ENCODE results near the gene PCED1B.
A peak's percentile ranks its signal among the peaks of the same experiment; 100 is the strongest.
"Not testable (repeated sequence)": the region's sequence is repeated elsewhere in the genome, so short reads cannot be mapped to it uniquely, and the experiment has no call there.

The PCED1B gene

DNA sequence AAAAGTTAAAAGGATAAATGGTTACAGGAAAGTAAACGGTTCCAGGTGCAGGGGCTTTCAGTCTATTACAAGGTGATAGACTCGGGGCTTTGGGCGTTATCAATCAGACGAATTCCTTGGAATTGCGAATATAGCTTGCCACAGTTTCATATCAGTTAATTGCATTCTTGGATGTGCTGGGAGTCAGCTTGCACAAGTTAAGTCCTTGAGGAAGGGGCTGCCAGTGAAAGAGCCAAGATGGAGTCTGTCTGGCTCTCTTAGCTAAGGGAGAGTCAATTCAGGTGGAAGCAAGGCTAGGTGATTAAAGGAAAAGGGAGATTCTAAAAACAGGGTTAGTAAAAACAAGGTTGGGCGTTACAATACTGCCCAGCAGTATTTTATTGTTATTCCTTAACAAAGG, 121.8 kb downstream of the PCED1B start:
- DNase-seq (ENCODE audit: extremely low spot score, insufficient read length, low read depth); FAIRE-seq: not testable (repeated sequence)

DNA sequence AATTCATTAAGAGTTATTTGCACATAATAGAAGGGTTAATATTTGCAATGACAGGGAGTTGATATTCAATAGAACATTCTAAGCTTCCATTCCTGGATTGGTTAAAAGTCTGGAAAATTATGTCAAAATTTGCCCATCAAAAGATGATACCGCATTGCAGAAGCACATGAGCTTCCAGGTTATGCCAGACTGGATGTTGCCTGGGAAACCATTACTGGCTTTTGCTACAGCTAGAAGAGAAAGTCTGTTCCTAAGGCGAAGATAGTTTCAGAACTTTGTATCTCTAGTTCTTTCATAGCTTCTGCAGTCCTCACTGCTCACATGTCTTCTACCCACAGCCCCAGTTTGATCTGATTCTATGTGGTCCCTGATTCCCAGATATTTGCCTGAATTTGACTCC, 122.8 kb downstream of the PCED1B start:
- FAIRE-seq, result no peak
- no peak for DNase-seq (ENCODE audit: extremely low spot score, insufficient read length, low read depth)

DNA sequence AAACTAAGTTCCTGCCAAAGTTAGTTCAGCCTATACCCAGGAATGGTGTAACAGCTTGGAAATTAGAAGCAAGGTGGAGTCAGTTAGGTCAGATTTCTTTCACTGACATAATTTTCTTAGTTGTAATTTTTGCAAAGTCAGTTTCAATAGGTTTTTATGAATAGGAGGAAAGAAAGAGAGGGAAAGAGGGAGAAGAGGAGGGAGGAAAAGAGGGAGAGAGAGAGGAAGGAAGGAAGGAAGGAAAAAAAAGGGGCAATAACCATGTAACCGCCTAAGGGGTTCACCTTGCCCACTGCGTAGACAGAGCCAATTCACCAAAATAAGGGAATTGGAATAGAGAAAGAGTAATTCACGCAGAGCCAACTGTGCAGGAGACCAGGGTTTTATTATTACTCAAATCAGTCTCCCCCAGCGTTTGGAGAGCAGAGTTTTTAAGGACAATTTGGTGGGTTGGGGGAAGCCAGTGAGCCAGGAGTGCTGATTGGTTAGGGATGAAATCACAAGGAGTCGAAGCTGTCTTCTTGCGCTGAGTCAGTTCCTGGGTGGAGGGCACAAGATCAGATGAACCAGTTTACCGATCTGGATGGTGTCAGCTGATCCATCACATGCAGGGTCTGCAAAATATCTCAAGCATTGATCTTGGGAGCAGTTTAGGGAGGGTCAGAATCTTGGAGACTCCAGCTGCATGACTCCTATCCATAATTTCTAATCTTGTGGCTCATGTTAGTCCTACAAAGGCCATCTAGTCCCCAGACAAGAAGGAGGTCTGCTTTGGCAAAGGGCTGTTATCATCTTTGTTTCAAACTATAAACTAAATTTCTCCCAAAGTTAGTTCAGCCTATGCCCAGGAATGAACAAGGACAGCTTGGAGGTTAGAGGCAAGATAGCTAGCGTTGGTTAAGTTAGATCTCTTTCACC, 126.4 kb downstream of the PCED1B start:
- no peak for DNase-seq (ENCODE audit: extremely low spot score, insufficient read length, low read depth)
- no peak for FAIRE-seq

DNA sequence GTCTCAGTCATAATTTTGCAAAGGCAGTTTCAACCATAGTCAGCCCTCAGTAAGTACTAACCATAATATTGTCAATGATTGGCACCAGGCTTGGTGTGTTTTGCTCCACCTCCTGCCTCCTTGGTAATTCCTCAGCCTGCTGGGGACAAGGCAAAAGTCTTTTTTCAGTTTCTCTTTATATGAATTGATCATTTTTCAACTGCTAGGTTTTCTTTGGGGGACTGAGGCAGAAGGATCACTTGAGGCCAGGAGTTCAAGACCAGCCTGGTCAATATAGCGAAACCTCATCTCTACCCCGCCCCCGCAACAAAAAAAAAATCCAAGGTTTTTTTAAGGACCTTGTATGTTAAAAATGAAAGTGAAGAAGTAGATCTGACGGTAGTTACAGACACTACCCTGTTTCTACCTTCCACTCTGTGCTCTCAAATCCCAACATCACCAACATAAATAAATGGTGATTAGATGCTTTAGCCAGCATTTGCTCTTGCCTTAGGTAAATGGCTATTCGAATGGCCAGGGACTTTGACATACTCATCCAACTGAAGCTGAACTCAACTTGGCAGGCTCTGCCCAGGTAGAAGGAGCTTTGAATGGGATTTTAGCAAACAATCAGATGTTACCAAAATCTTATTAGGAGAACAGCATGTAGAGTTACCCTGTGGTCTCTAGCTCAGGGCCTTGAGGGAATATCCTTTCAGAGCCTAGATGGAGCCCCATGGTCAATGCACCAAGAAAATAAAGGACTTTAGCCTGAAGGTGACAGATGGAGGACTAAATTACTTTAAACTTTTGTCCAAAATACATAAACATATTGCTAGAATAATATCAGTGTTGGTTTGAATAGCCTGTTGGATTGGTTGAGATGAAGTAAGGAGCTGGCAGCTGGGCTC, 127.3 kb downstream of the PCED1B start:
- FAIRE-seq, result peak; percentile 24
- no peak for DNase-seq (ENCODE audit: extremely low spot score, insufficient read length, low read depth)

DNA sequence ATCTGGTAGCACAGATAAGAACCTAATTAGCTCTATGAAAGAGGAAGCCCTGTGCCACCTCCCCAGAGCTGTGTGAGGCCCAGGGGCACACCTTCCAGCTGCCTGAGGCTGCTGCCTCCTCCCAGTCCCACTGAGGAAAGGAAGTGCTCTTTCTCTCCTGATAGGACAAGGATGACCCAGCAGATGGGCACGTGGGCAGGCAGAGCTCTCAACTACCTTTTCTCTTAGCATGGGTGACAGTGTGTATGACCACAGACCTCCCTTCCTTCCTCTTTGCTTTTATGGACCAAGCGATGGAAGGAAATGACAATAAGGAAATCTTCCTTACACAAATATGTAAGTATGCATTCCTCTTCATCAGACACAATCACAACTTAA, 127.9 kb downstream of the PCED1B start:
- FAIRE-seq, result peak; percentile 81

DNA sequence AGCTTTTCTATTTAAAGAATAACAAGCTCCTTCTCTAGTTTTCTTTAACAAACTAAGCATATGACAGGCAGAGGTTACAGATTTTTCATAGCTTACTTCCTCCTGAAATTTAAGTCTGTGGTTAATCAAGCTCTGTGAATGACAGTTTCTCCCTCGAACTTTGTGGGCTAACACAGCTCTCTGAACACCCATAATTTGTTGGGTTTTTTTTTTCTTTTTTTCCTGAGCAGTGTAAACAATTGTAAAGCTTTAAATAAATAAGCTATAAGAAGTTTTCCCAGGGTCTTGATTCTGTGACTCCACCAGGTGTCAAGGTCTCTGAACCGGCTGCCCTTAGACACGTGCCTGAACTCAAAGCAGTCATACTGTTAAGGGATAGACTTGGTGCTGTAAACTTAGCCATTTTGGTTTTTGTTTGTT, 128.4 kb downstream of the PCED1B start:
- DNase-seq (ENCODE audit: extremely low spot score, insufficient read length, low read depth) (no peak), FAIRE-seq (no peak)

More for the DNA sequence above, 127.9 kb downstream of the PCED1B start:
- no peak for DNase-seq (ENCODE audit: extremely low spot score, insufficient read length, low read depth)

DNA sequence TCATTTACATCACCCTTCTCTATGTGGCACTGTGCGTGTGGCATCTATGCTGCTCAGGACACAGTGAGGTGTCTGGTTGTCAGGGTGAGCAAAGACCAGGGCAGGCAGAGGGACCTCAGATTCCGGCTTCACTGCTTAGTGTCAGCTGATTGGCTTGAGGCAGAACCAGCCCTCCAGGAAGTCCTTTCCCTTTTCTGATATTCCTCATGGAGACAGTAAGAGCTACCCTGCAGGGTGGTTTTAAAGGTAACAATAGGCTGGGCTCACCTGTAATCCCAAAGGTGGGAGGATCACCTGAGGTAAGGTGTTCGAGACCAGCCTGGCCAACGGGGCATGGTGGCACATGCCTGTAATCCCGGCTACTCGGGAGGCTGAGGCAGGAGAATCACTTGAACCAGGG, 129.6 kb downstream of the PCED1B start:
- DNase-seq (ENCODE audit: extremely low spot score, insufficient read length, low read depth), result no peak

DNA sequence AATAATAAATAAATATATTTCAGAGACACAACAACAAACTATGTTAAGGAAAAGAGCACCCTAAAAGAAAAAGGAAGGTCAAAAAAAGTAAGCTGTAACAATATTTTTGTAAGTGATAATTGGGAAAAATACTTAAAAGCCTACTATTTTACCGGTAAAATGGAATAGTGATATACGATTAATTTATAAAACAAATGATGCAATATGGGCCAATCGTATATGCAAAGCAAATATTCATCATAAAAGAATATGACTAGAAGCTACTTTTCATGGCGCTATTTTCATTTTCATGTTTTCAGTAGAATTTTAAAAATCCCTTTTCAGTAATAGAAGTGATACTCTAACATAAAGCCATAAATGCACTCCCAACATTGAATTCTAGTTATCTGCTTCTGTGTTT, 131.4 kb downstream of the PCED1B start:
- FAIRE-seq (no peak), DNase-seq (ENCODE audit: extremely low spot score, insufficient read length, low read depth) (no peak)

More for the DNA sequence above, 129.6 kb downstream of the PCED1B start:
- no peak for FAIRE-seq

DNA sequence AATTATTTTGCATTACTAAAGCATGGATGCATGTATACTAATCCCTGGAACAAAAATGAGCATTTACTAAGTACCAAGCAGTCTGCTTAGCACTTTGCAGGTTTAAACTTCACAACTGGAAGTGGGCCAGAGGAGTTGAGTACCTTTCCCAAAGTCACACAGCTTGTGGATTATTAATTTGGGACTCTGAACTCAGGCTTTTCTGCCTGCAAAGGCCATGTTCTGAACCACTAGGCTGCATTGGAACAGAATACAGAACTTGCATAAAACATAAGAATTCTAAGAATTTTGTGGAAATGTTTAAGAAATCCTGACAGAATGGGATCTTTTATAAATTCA, 133.2 kb downstream of the PCED1B start:
- DNase-seq (ENCODE audit: extremely low spot score, insufficient read length, low read depth) (no peak), FAIRE-seq (no peak)

DNA sequence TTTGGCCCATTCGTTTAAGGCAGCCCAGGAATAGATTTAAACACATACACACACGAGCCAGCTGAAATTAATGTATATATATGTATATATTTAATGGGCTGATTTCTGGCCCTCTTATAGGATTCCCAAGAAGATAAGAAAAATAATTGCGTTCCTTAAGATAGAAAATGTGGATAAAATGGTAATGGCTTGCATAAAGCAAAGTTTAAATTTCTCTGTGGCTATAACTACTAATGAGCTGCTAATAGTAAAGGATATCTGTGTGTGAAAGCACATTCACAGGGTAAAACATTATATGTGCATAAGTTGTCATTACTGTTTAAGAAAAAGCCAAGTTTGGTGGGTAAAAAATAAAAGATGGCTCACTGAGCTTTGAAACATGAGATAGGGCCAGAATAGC, 134.0 kb downstream of the PCED1B start:
- FAIRE-seq (no peak), DNase-seq (ENCODE audit: extremely low spot score, insufficient read length, low read depth) (no peak)

DNA sequence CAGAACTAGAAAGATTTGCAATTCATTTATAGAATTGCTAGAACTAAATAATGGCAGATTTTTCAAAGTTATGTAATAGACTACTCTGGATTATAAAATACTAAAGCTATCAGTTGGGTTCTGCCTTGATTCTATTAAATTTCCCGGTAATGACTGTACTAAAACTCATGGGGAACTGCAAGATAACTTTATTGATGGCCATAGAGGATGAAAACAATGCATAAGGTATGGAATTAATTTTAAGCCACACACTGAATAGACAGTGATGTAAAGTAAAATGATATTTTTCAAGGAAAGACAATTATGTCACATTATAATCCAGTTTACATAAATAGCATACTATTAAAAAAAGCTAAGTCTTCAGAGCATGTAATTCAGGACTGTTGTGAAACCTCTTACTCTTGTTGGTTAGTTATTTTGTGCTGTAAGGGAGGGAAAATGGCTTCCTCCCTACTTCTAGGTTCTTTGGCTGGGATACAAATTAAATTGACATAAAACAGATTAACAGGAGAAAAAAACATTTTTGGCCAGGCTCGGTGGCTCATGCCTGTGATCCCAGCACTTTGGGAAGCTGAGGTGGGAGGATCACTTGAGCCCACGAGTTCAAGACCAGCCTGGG, 134.7 kb downstream of the PCED1B start:
- no peak for FAIRE-seq
- no peak for DNase-seq (ENCODE audit: extremely low spot score, insufficient read length, low read depth)

DNA sequence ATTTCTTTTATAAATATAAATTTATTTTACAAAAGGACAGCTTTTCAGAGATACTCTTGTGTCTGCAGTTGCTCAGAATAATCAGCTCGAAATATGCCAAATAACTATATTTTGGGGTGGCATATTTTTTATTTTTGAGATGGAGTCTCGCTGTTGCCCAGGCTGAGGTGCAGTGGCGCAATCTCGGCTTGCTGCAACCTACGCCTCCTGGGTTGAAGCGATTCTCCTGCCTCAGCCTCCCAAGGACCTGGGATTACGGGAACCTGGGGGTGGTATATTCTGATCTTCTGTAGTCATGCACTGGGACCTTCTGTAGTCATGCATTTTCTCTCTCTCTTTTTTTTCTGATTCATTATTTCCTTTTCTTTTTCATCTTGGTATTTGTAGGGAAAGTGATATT, 135.3 kb downstream of the PCED1B start:
- DNase-seq (ENCODE audit: extremely low spot score, insufficient read length, low read depth) (no peak), FAIRE-seq (no peak)

DNA sequence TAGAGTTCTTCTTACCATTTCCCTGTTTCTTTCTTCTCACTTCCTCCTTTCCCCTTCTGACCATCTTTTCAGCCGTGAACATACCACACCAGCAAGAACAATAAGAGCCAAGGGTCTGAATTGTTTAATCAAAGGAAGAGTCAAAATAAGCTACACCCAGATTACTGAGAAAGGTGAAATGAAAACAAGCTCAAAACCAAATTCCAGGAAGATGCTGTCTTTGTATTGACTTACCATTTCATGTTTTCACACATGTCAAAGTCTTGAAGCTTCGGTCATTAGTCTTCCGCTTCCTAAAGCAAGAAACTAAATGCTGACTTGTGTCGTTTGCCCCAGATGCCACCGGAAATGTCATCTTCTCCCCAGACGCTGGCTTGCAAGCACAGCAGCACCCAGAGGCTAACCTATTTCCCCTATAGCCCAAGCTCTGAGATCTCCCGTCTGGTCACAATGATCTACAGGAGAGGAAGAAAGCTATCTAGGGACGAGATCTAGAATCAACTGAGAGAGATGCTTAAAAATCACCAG, 136.8 kb downstream of the PCED1B start:
- peak; percentile 42 for DNase-seq (ENCODE audit: extremely low spot score, insufficient read length, low read depth)
- peak; percentile 92 for FAIRE-seq

DNA sequence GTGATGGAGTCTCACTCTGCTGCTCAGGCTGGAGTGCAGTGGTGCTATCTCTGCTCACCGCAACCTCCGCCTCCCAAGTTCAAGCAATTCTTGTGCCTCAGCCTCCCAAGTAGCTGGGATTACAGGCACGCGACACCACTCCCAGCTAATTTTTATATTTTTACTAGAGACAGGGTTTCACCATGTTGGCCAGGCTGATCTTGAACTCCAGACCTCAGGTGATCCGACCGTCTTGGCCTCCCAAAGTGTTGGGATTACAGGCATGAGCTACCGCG, 138.1 kb downstream of the PCED1B start:
- DNase-seq (ENCODE audit: extremely low spot score, insufficient read length, low read depth), result not testable (repeated sequence)
- peak; percentile 5 for FAIRE-seq

DNA sequence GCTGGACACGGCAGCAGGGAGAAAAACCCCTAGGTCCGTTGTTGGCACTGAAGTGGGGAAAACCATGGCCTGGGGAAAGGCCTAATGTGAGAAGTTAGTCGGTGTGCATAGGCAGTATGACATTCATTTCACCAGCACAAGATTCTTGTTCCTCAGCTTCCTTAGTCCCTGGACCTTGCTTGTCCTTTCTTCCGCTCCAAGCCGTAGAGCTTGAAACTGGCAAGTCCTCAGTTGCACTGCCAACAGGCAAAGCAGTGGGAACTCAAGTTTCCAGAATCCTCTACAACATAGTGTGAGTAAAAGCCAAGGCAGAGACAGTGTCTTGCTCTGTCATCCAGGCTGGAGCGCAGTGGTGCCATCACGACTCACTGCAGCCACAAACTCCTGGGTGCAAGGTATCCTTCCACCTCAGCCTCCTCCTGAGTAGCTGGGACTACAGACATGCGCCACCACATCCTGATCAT, 138.8 kb downstream of the PCED1B start:
- FAIRE-seq, result peak; percentile 70
- no peak for DNase-seq (ENCODE audit: extremely low spot score, insufficient read length, low read depth)

DNA sequence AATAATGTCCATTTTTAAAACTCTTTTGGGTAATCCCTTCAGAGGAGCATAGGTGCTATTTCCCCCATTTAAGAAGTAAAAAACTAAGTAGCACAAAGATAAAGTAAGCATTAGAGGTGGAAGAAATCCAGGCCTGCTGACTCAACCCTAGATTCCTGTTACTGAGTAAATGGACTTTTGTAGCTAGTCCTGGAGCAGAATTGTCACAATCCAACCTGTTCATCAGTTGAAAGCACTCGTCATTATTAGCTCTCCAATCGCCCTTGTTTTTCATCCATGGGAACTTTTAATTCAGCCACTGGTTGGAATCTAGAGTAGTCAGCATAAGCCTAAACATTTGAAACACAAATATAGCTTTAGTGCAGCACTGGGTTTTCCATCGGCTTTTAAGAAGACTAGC, 139.8 kb downstream of the PCED1B start:
- DNase-seq (ENCODE audit: extremely low spot score, insufficient read length, low read depth) (no peak), FAIRE-seq (peak; percentile 29)

DNA sequence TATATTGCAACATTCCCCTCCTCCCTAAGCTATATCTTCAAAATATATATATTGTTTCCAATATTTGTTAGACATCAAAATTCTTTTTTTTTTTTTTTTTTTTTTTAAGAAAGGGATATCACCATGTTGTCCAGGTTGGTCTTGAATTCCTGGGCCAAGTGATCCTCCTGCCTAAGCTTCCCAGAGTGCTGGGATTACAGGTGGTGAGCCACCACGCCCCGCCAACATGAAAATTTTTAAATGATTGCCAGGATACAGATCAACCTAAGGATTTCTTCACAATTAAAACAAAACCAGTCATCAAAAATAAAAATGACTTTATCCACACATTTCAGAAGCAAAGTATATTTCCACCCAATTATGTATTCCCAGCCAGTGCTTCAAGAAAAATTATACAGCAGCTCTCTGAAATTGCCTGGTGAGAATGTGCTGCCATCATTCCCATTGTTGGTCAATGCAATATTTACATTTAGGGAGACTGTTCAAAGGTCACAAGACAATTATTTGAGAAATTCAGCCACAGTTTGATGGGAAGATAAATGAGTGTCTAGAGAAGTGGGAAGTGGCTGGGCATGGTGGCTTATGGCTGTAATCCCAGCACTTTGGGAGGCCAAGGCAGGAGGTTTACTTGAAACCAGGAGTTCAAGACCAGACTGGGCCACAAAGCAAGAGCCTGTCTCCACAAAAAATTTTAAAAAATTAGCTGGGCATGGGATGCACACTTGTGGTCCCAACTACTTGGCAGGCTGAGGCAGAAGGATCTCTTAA, 142.0 kb downstream of the PCED1B start:
- DNase-seq (ENCODE audit: extremely low spot score, insufficient read length, low read depth) (no peak), FAIRE-seq (no peak)

DNA sequence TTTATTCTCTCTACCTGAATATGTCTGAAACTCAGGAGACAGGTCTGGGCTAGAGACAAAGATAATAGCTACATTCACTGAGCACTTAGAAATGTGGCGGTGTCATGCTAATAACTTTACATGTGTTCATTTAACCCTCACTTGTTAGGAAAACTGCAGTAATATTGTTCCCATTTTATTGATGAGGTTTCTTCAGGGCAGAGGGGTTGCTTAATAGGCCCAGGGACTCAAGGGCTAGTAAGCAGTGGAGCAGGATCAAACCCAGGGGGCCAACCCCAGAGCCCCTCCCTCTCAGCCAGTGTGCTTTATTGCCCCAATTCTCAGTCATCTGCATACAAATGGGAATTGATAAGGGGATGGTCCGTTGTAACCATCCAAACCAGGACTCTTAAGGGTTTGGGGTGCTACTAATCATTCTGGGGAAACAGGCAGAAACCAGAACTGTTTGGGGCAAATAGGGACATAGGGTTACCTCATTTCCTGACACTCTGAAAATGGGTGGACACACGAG, 143.2 kb downstream of the PCED1B start:
- no peak for DNase-seq (ENCODE audit: extremely low spot score, insufficient read length, low read depth)
- no peak for FAIRE-seq

DNA sequence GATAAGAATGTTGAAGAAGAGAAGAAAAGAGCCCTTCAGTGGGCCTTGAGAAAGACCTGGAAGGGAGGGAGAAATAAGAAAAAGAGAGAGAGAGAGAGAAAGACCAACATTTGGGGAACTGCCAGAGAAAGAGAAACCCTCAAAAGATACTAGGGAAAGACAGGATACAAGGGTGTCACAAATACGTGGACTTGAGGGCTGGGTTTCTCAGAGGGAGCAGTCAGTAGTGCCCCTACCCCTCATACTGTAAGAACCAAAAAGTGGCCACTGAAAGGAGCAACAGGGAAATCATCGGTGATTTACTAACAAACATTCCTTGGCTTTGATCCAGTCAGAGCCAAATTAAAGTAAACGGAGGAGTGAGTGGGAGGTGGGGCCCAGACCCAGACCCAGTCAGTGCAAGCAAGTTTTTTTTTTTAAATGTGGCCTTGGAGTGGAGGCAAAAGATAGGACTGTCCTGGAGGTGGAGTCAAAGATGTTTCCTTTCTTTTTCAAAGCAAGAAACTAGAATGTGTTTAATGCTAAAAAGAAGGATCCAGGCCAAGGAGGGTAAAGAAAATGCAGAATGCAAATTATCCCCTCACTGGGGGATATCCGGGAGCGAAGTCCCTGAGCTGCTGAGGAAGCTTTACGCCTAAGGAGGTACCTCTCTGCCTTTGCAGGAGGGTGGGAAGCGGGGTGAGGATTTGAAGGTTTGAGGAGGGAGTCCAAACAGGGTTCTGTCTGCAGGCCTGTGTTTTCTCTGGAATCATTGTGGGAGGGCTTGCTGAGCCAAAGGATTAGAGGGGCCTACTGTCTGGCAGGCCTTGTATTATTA, 143.8 kb downstream of the PCED1B start:
- DNase-seq (ENCODE audit: extremely low spot score, insufficient read length, low read depth), result no peak
- FAIRE-seq, result no peak

Data from GM18507 (cell line).